ENCODE data around the gene SNX5. TPM values are rescaled to one million over a fixed set of nuclear protein-coding genes. Genes with fewer than 3 reads are reported as not detected.
A peak's percentile ranks its signal among the peaks of the same experiment; 100 is the strongest.

SNX5 gene
- total and polyA plus RNA-seq, 2 of the 8 experiments (the other 6 are each of a cell fraction or from before 2014, with no cell fraction given) = 155 to 194 TPM

DNA sequence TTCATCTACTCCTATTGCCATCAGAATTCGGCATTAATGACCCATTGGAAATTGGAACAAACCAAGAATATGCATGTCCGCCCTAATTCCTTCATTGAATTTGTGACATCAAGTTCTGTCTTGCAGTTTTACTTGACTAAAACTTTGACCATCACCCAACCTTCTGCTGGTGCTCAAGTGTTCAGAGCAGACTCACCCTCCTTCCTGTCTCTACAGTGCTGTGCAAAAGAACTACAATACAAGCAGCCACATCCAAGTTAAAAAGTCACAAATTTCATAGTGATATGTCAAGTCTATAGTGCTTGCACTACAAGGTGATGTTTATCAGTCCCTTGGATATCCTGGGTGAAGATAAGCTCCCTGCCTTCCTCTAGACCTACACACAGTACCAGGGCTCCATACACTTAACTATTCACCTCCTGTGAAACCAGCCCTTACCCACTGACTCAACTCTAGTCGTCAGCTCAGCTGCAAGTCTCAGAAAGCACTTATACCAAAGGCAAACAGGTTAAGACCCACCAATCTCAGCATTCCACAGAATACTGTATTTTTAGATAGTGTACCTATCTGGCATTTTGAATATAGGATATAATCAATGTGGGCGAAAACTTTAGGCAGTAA is 23.6 kb downstream of the SNX5 start:
- FAIRE-seq (no peak), DNase-seq (ENCODE audit: low read depth in 1 of 2, low spot score in 2 of 2) (no peak)
- H3K4ac ChIP-seq (replicated peaks; ENCODE audit: insufficient read length, low read depth, low read length) = no peak overlapping the region
- H2BK15ac ChIP-seq (ENCODE audit: low read length) = no peak overlapping the region
- H3K36me3 ChIP-seq (ENCODE audit: control insufficient read depth in 2 of 4, insufficient read depth in 4 of 4, low read length in 3 of 4) = peaks cover 53 to 92% (median 82%) of the 10 kb centered on the region in 4 experiments
- H3K18ac ChIP-seq (ENCODE audit: extremely low read depth, low read length) = no peak overlapping the region
- no peak overlapping the region for H3K4me2 ChIP-seq (ENCODE audit: insufficient read depth in 1 of 2, low read depth in 2 of 2, low read length in 2 of 2)
- POLR2A ChIA-PET (ENCODE audit: partially characterized antibody) = interaction anchor here (1.2 to 7.3 kb wide), 5 partner anchors 8 to 22 kb away, joined by 3 to 65 read pairs (median 3); no protein-coding TSS in a partner anchor
- 91% methylated on average over 4 of the region's 4 CpGs; no CpG with 5 or more reads in 1 of the 2 experiments for WGBS, 2 experiments (ENCODE audit: extremely low coverage in 1 of 2, insufficient coverage in 1 of 2, insufficient read length in 1 of 2, insufficient replicate concordance in 2 of 2, low coverage in 1 of 2, low lambda C conversion rate in 2 of 2, missing lambda C conversion rate in 1 of 2)
- no peak overlapping the region for H2BK12ac ChIP-seq (ENCODE audit: low read depth, low read length)
- H3K23me2 ChIP-seq (ENCODE audit: low read depth, low read length) = no peaks in the 10 kb centered on the region
- no peak overlapping the region for H3K14ac ChIP-seq (ENCODE audit: insufficient read length)
- H4K8ac ChIP-seq (ENCODE audit: extremely low read depth, insufficient read depth, low read length) = no peak overlapping the region
- H2AFZ ChIP-seq (ENCODE audit: low read length) = no peak overlapping the region
- no peaks in the 10 kb centered on the region; the same call in 1 of the 2 replicates for H3K79me1 ChIP-seq (ENCODE audit: low read depth, low read length)
- no peak overlapping the region for H3K9ac ChIP-seq (replicated peaks in 1 of 4; ENCODE audit: extremely low read depth in 1 of 4, low read depth in 3 of 4, low read length in 3 of 4)
- CTCF ChIA-PET (ENCODE audit: partially characterized antibody) = interaction anchor here (0.7 kb wide), 1 partner anchor 15 kb away, joined by 3 read pairs; no protein-coding TSS in a partner anchor
- H2BK20ac ChIP-seq (ENCODE audit: low read length) = no peak overlapping the region
- no peaks in the 10 kb centered on the region for H3K27me3 ChIP-seq (replicated peaks in 1 of 4; ENCODE audit: control insufficient read depth in 3 of 4, extremely low read depth in 1 of 4, insufficient read depth in 3 of 4, low read length in 3 of 4)
- H3K4me1 ChIP-seq (replicated peaks in 1 of 4; ENCODE audit: control insufficient read depth in 3 of 4, insufficient read depth in 4 of 4, low read length in 3 of 4) = peaks cover 0 to 6% (median 5%) of the 10 kb centered on the region in 4 experiments; a peak in 6 of 7 replicates
- H4K5ac ChIP-seq (ENCODE audit: insufficient read length, low read depth, low read length) = no peak overlapping the region
- H4K91ac ChIP-seq (replicated peaks; ENCODE audit: insufficient read length, low read length) = no peak overlapping the region
- peaks cover 0 to 41% of the 10 kb centered on the region in 2 experiments; a peak in 3 of 4 replicates for H3K79me2 ChIP-seq (ENCODE audit: control insufficient read depth in 1 of 2, insufficient read depth in 2 of 2, low read length in 2 of 2)
- peaks cover 7 to 33% of the 10 kb centered on the region in 2 experiments for H4K20me1 ChIP-seq (replicated peaks in 1 of 2; ENCODE audit: control insufficient read depth in 1 of 2, insufficient read depth in 2 of 2, low read length in 2 of 2)
- no peak overlapping the region for H2BK120ac ChIP-seq (replicated peaks; ENCODE audit: low read depth, low read length)
- no peak overlapping the region for H3K4me3 ChIP-seq (ENCODE audit: extremely low read depth in 1 of 4, insufficient read depth in 2 of 4, low read depth in 3 of 4, low read length in 4 of 4)
- no peak for TF ChIP-seq SIX5 (IDR thresholded peaks at IDR 0.05; ENCODE audit: low read depth, low read length)
- 0 out of 2 replicates have a peak, but pooled peaks have one; percentile 20 for TF ChIP-seq POLR2AphosphoS5 (IDR thresholded peaks at IDR 0.05; ENCODE audit: low read depth, low read length)
- H3K56ac ChIP-seq (replicated peaks; ENCODE audit: insufficient read length, low read depth, low read length) = no peak overlapping the region
- no peak overlapping the region for H3K23ac ChIP-seq (ENCODE audit: insufficient read length)
- no peaks in the 10 kb centered on the region for H3K9me3 ChIP-seq (ENCODE audit: insufficient read depth in 2 of 2, low read depth in 1 of 2, low read length in 1 of 2)
- H3K27ac ChIP-seq (ENCODE audit: low read depth, low read length) = no peak overlapping the region
- no peak overlapping the region for H2AK5ac ChIP-seq (ENCODE audit: low read depth, low read length)
- H2BK5ac ChIP-seq (ENCODE audit: low read depth, low read length) = no peak overlapping the region
